GM23248 (cell line): ENCODE results near the gene CLEC12A.
"Not testable (repeated sequence)": the region's sequence is repeated elsewhere in the genome, so short reads cannot be mapped to it uniquely, and the experiment has no call there.

ENCODE experiments used
- EZH2 ChIP-seq: fragments of 200-600 bp; sonication (generic); IDR thresholded peaks from 2 replicates; pipeline ENCODE4 v1.6.1; 2018; ENCODE audit warnings: antibody characterized with exemption, mild to moderate bottlenecking; ENCODE audit not compliant: insufficient read depth, poor library complexity, severe bottlenecking
- EZH2phosphoT487 ChIP-seq: fragments of 200-600 bp; sonication (generic); IDR thresholded peaks from 2 replicates; pipeline ENCODE4 v1.6.1; 2018; ENCODE audit warnings: antibody characterized with exemption, moderate library complexity, mild to moderate bottlenecking, low read depth; ENCODE audit not compliant: insufficient read depth

DNA sequence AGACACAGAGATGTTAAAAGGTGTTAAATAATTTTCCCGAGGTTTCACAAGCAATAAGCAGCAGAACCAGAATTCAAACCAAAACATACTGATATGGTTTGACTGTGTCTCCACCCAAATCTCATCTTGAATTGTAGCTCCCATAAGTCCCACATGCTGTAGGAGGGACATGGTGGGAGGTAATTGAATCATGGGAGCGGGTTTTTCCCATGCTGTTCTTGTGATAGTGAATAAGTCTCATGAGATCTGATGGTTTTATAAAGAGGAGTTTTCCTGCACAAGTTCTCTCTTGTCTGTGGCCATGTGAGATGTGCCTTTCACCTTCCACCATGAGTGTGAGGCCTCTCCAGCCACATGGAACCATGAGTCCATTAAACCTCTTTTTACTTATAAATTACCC is 3.5 kb downstream of the CLEC12A start:
- TF ChIP-seq EZH2phosphoT487, EZH2: not testable (repeated sequence)
